Measurements from ENCODE around the gene STRN3.

GRCh38 chr14:30849354-30849753 is 176.8 kb downstream of the STRN3 start:
- no peak for TF ChIP-seq CTCF (IDR thresholded peaks at IDR 0.05)
- TF ChIP-seq POLR2A (IDR thresholded peaks at IDR 0.05), result no peak
- no peak for TF ChIP-seq POLR2AphosphoS5 (IDR thresholded peaks at IDR 0.05)
- no peak for TF ChIP-seq EP300 (IDR thresholded peaks at IDR 0.05)

Data from sigmoid colon (tissue), 4 donors.